OCI-LY7 (cell line): ENCODE results near the gene SUPT4H1. TPM values are rescaled to one million over a fixed set of nuclear protein-coding genes. Genes with fewer than 3 reads are reported as not detected.

Experiments
- BruUV-seq: library from RNA; stranded (reverse); fragments of 400-500 nt; replicated peaks from 2 replicates; lab custom pipeline; 2021; lab: Mats Ljungman, UMichigan
- CTCF ChIA-PET: fragments of 300-600 bp; sonication (Branson Sonifier 250); formaldehyde crosslinking; loops from one replicate; lab custom pipeline; 2022; ENCODE audit warnings: antibody characterized with exemption; ENCODE audit not compliant: unreplicated experiment; lab: Charles Lee
- POLR2A ChIA-PET: fragments of 300-600 bp; sonication (Branson Sonifier 250); formaldehyde crosslinking; loops from one replicate; lab custom pipeline; 2022; ENCODE audit warnings: antibody characterized with exemption; lab: Charles Lee
- DNase-seq: peaks from one replicate; pipeline ENCODE4 v3.0.0-alpha.2; 2015; ENCODE audit warnings: low spot score
- H2AFZ ChIP-seq: fragments of 200-600 bp; sonication (generic), shearing (Covaris generic); 2 replicates; pipeline ENCODE4 v1.6.1; 2014; ENCODE audit warnings: mild to moderate bottlenecking, antibody characterized with exemption, low read length, moderate library complexity
- H3K27ac ChIP-seq: fragments of 200-600 bp; sonication (generic); 2 replicates; pipeline ENCODE4 v1.5.1; 2014; ENCODE audit warnings: mixed run types, low read depth, mild to moderate bottlenecking, moderate library complexity, low read length, inconsistent platforms; ENCODE audit not compliant: poor library complexity, severe bottlenecking
- H3K36me3 ChIP-seq: fragments of 200-600 bp; sonication (generic); 2 replicates; pipeline ENCODE4 v1.6.1; 2014; ENCODE audit warnings: mild to moderate bottlenecking, antibody characterized with exemption, low read length, moderate library complexity, mixed read lengths; ENCODE audit not compliant: insufficient read depth
- H3K4me1 ChIP-seq: fragments of 200-600 bp; sonication (generic); 2 replicates; pipeline ENCODE4 v1.5.1; 2014; ENCODE audit warnings: mild to moderate bottlenecking, low read length; ENCODE audit not compliant: insufficient read depth, poor library complexity, severe bottlenecking
- H3K4me2 ChIP-seq: fragments of 200-600 bp; sonication (generic); 2 replicates; pipeline ENCODE4 v1.6.1; 2014; ENCODE audit warnings: mild to moderate bottlenecking, low read length
- H3K4me3 ChIP-seq: fragments of 200-600 bp; sonication (generic); 2 replicates; pipeline ENCODE4 v1.5.1; 2014; ENCODE audit warnings: mild to moderate bottlenecking, low read depth, low read length; ENCODE audit not compliant: poor library complexity, severe bottlenecking
- H3K79me2 ChIP-seq: fragments of 200-600 bp; sonication (generic); 2 replicates; pipeline ENCODE4 v1.6.1; 2016; ENCODE audit warnings: low read depth, mild to moderate bottlenecking, low read length, moderate library complexity, mixed read lengths; ENCODE audit not compliant: insufficient read depth
- H3K9me2 ChIP-seq: fragments of 200-600 bp; sonication (generic); 2 replicates; pipeline ENCODE4 v1.6.1; 2016; ENCODE audit warnings: mild to moderate bottlenecking, low read length, mixed read lengths; ENCODE audit not compliant: insufficient read depth
- H3K9me3 ChIP-seq: fragments of 200-600 bp; sonication (generic); 2 replicates; pipeline ENCODE4 v1.6.1; 2014; ENCODE audit warnings: mild to moderate bottlenecking, mixed run types, low read length, mixed read lengths
- H4K20me1 ChIP-seq: fragments of 200-600 bp; sonication (generic); 2 replicates; pipeline ENCODE4 v1.6.1; 2014; ENCODE audit warnings: mild to moderate bottlenecking, antibody characterized with exemption, low read length, moderate library complexity, mixed read lengths; ENCODE audit not compliant: insufficient read depth
- CTCF ChIP-seq: fragments of 200-600 bp; sonication (generic); conservative IDR thresholded peaks from 2 replicates; pipeline ENCODE4 v1.5.1; 2014; ENCODE audit warnings: mild to moderate bottlenecking, antibody characterized with exemption, low read length, moderate library complexity, mixed read lengths
- EZH2phosphoT487 ChIP-seq: fragments of 200-600 bp; sonication (generic); IDR thresholded peaks from 2 replicates; pipeline ENCODE4 v1.6.1; 2018; ENCODE audit warnings: low read depth, borderline replicate concordance, mild to moderate bottlenecking, mixed run types, antibody characterized with exemption, low read length, moderate library complexity, mixed read lengths
- intact Hi-C: fragments of 100-400 bp; cut with micrococcal nuclease; formaldehyde crosslinking; loops from one replicate; pipeline ENCODE4 v1.10.0; 2022; ENCODE audit not compliant: unreplicated experiment
- total RNA-seq, 2 experiments: library from RNA; depleted of rRNA in 1 of 2; stranded (reverse); fragments of >200 nt in 1 of 2; shearing (Covaris generic) in 1 of 2; gene quantifications; 2 replicates each; pipeline ENCODE4 v1.2.3, GENCODE V29; 2014 to 2022

SUPT4H1 gene
- total RNA-seq, 2 experiments from 2014 or later: 56.5 to 65.5 TPM

- TF ChIP-seq CTCF (no peak), EZH2phosphoT487 (no peak)
- Histone ChIP-seq H3K36me3 (no peaks in the 10 kb centered on the region), H2AFZ (no peak overlapping the region), H3K79me2 (no peaks in the 10 kb centered on the region), H3K9me2 (no peaks in the 10 kb centered on the region), H3K4me1 (peaks cover 18% of the 10 kb centered on the region), H3K27ac (no peak overlapping the region), H3K4me3 (no peak overlapping the region), H4K20me1 (no peaks in the 10 kb centered on the region), H3K4me2 (no peak overlapping the region), H3K9me3 (no peaks in the 10 kb centered on the region)
- intact Hi-C loops: no loop called here
- ChIA-PET CTCF (no interaction called here), POLR2A (interaction anchor here (0.7 kb wide), 1 partner anchor 14 kb away, joined by 3 read pairs; no protein-coding TSS in a partner anchor)
- no TSS peak for BruUV-seq
- no peak for DNase-seq
Observed at GRCh38 chr17:58320163-58320558, 31.8 kb downstream of the SUPT4H1 start.

- TF ChIP-seq CTCF: no peak
- TF ChIP-seq EZH2phosphoT487: no peak
- H3K4me3 ChIP-seq: no peak overlapping the region
- POLR2A ChIA-PET: interaction anchor here (0.7 to 2.4 kb wide), 2 partner anchors 14 to 25 kb away, joined by 3 to 29 read pairs; no protein-coding TSS in a partner anchor
- no peaks in the 10 kb centered on the region for H4K20me1 ChIP-seq
- no TSS peak for BruUV-seq
- H3K36me3 ChIP-seq: no peaks in the 10 kb centered on the region
- no peaks in the 10 kb centered on the region for H3K79me2 ChIP-seq
- H3K9me2 ChIP-seq: no peaks in the 10 kb centered on the region
- H3K4me1 ChIP-seq: peaks cover 15% of the 10 kb centered on the region
- H3K4me2 ChIP-seq: no peak overlapping the region
- H3K9me3 ChIP-seq: no peaks in the 10 kb centered on the region
- H2AFZ ChIP-seq: no peak overlapping the region
- intact Hi-C loops: no loop called here
- CTCF ChIA-PET: no interaction called here
- no peak overlapping the region for H3K27ac ChIP-seq
- no peak for DNase-seq
Observed at GRCh38 chr17:58319173-58320162, 32.5 kb downstream of the SUPT4H1 start.
